GM23248 (cell line): ENCODE results near the gene ATF1. TPM values are rescaled to one million over a fixed set of nuclear protein-coding genes. Genes with fewer than 3 reads are reported as not detected.

Experiments used
- DNase-seq: peaks from one replicate; pipeline ENCODE4 v3.0.0-alpha.2; 2015
- H2AFZ ChIP-seq: fragments of 200-600 bp; sonication (generic); 2 replicates; pipeline ENCODE4 v1.6.1; 2016; ENCODE audit warnings: antibody characterized with exemption
- H3F3A ChIP-seq: fragments of 200-600 bp; sonication (generic); 2 replicates; pipeline ENCODE4 v1.6.1; 2016; ENCODE audit warnings: mild to moderate bottlenecking, antibody characterized with exemption, mixed run types; ENCODE audit not compliant: insufficient read depth
- H3K27ac ChIP-seq: fragments of 200-600 bp; sonication (generic); 2 replicates; pipeline ENCODE4 v1.5.1; 2016; ENCODE audit warnings: mild to moderate bottlenecking
- H3K27me3 ChIP-seq: fragments of 200-600 bp; sonication (generic); replicated peaks from 2 replicates; pipeline ENCODE4 v1.6.1; 2016; ENCODE audit warnings: mild to moderate bottlenecking; ENCODE audit not compliant: insufficient read depth
- H3K36me3 ChIP-seq: fragments of 200-600 bp; sonication (generic); 2 replicates; pipeline ENCODE4 v1.6.1; 2016; ENCODE audit warnings: low read depth, mild to moderate bottlenecking
- H3K4me1 ChIP-seq: fragments of 200-600 bp; sonication (generic); 2 replicates; pipeline ENCODE4 v1.6.1; 2016; ENCODE audit warnings: mild to moderate bottlenecking; ENCODE audit not compliant: insufficient read depth
- H3K4me2 ChIP-seq: fragments of 200-600 bp; sonication (generic); one replicate; pipeline ENCODE4 v1.6.1; 2016; ENCODE audit warnings: mild to moderate bottlenecking; ENCODE audit not compliant: unreplicated experiment
- H3K4me3 ChIP-seq: fragments of 200-600 bp; sonication (generic); 2 replicates; pipeline ENCODE4 v1.5.1; 2016; ENCODE audit warnings: mild to moderate bottlenecking
- H3K79me2 ChIP-seq: fragments of 200-600 bp; sonication (generic); 2 replicates; pipeline ENCODE4 v1.6.1; 2016; ENCODE audit warnings: mild to moderate bottlenecking; ENCODE audit not compliant: insufficient read depth
- H3K9ac ChIP-seq: fragments of 200-600 bp; sonication (generic); 2 replicates; pipeline ENCODE4 v1.6.1; 2016; ENCODE audit warnings: mild to moderate bottlenecking
- H3K9me2 ChIP-seq: fragments of 200-600 bp; sonication (generic); 2 replicates; pipeline ENCODE4 v1.6.1; 2016; ENCODE audit warnings: mixed run types, mild to moderate bottlenecking, moderate library complexity; ENCODE audit not compliant: insufficient read depth
- H3K9me3 ChIP-seq: fragments of 200-600 bp; sonication (generic); one replicate; pipeline ENCODE4 v1.6.1; 2017; ENCODE audit warnings: low read depth
- H4K20me1 ChIP-seq: fragments of 200-600 bp; sonication (generic); 2 replicates; pipeline ENCODE4 v1.6.0; 2016; ENCODE audit not compliant: insufficient read depth
- EZH2 ChIP-seq: fragments of 200-600 bp; sonication (generic); IDR thresholded peaks from 2 replicates; pipeline ENCODE4 v1.6.1; 2018; ENCODE audit warnings: antibody characterized with exemption, mild to moderate bottlenecking; ENCODE audit not compliant: insufficient read depth, poor library complexity, severe bottlenecking
- EZH2phosphoT487 ChIP-seq: fragments of 200-600 bp; sonication (generic); IDR thresholded peaks from 2 replicates; pipeline ENCODE4 v1.6.1; 2018; ENCODE audit warnings: antibody characterized with exemption, moderate library complexity, mild to moderate bottlenecking, low read depth; ENCODE audit not compliant: insufficient read depth
- WGBS, 2 experiments: methylation state at CpG; one replicate each; pipeline ENCODE4 v1.1.6; 2015 to 2017; ENCODE audit warnings: low lambda C conversion rate in 2 of 2, low coverage in 1 of 2; ENCODE audit errors: missing lambda C conversion rate in 2 of 2; 5-methylcytosine and 5-hydroxymethylcytosine counted together
- in situ Hi-C: fragments of 300-500 bp; cut with MboI; formaldehyde crosslinking; loops from 2 replicates; pipeline ENCODE4 v1.15.0; 2020
- polyA plus RNA-seq: library from polyadenylated mRNA; unstranded; fragments of >200 nt; fragmentation: Nextera tagmentation; extraction: Ambion mirVana; gene quantifications from 2 replicates; pipeline ENCODE4 v1.2.1, GENCODE V29; 2016
- total RNA-seq: library from RNA; depleted of rRNA; stranded (reverse); fragments of >200 nt; shearing (Covaris generic); gene quantifications from 2 replicates; pipeline ENCODE4 v1.2.3, GENCODE V29; 2014

Gene ATF1
- total and polyA plus RNA-seq, 2 experiments from 2014 or later = 24.0 to 30.6 TPM

DNA sequence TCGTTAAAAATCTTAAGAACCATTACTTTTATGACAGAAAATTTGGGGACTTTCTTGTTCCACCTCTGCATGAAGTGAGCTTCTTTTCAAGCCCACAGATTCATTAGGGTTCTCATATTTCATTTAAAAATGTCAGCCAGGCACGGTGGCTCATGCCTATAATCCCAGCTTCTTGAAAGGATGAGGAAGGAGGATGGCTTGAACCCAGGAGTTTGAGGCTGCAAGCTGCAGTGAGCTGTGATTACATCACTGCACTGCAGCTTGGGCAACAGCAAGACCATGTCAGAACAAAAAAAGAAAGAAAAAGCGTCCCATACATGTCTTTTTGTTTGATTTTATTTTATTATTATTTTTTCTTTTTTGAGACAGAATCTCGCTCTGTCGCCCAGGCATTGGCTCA is 43.4 kb upstream of the ATF1 start:
- Histone ChIP-seq H3K27me3 (no peaks in the 10 kb centered on the region), H3K4me3 (no peak overlapping the region), H3K36me3 (peaks cover 37% of the 10 kb centered on the region; the same call in 1 of the 2 replicates), H3K9ac (no peak overlapping the region), H3K79me2 (no peaks in the 10 kb centered on the region), H2AFZ (no peak overlapping the region), H3K9me2 (no peaks in the 10 kb centered on the region), H3K27ac (no peak overlapping the region), H3K4me2 (no peak overlapping the region), H3F3A (no peaks in the 10 kb centered on the region), H3K9me3 (no peaks in the 10 kb centered on the region), H3K4me1 (no peaks in the 10 kb centered on the region), H4K20me1 (no peaks in the 10 kb centered on the region)
- WGBS, 2 experiments = 59 to 63% methylated on average over 5 of the region's 5 CpGs
- no peak for DNase-seq
- TF ChIP-seq EZH2 (no peak), EZH2phosphoT487 (no peak)
- in situ Hi-C loops = no loop called here

DNA sequence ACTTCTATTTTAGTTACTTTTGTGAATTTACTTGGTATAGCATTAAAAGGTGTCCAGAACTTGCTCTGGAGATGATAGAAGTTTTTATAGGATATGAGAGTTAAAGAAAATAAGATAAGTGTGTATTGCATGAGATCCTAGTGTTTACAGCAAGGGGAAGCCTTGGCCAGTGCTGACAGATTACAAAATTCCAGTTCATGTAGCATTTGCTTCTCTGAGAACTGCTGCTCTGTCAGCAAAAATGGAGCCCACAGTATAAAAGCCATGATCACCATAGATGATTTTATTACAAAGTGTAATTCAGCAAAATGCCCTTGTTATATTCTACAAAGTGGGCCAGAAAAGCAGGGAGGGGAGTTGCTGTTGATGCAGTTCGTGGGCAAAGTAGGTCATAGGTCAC is 40.0 kb upstream of the ATF1 start:
- Histone ChIP-seq H3F3A (no peaks in the 10 kb centered on the region), H3K4me3 (no peak overlapping the region), H2AFZ (no peak overlapping the region), H3K9me2 (no peaks in the 10 kb centered on the region), H3K4me2 (no peak overlapping the region), H4K20me1 (no peaks in the 10 kb centered on the region), H3K36me3 (peaks cover 34% of the 10 kb centered on the region; the same call in 1 of the 2 replicates), H3K4me1 (no peaks in the 10 kb centered on the region), H3K27me3 (no peaks in the 10 kb centered on the region), H3K9me3 (no peaks in the 10 kb centered on the region), H3K27ac (no peak overlapping the region), H3K79me2 (no peaks in the 10 kb centered on the region), H3K9ac (no peak overlapping the region)
- TF ChIP-seq EZH2 = no peak
- no peak for DNase-seq
- in situ Hi-C loops = no loop called here
- 67 to 76% methylated on average over 1 of the region's 1 CpG for WGBS, 2 experiments

DNA sequence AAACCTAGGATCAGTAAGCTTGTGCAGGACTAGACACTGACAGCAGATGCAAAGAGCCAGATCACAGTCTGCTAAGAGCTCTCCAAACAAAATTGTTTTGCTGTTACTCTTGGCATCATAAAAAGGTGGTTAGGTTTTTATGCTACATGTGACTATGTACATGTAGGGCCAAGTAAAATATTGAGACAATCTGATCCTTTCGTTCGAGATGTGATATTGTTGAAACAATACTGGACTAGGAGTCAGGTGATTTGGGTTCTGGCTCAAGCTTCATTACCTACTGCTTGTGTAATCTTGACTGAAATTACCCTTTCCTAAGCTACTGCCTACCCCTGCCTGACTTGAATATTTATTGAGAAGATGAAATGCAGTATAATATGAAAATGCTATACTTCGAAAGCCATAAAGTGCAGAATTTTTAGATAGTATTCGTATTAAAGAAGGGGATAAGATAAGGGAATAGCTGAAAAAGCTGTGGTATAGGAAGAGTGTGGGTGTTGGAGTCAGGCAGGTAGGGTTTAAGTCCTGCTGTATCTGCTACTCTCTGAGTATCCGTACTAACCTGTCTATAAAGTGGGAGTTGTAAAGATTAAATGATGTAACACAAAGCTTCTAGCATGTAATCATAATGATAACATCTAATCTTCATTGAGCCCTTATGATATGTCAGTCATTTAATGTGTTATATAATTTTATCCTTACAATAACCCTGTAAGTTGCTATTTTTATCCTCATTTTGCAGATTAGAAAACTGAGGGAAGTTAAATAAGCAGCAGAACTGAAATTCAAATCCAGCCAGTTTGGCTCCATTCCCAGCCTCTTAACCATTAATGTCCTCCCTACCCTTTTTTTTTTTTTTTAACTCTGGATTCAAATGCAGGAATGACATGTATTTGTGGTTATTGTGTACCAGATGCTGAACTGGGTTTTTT is 38.6 kb upstream of the ATF1 start:
- no peak for DNase-seq

DNA sequence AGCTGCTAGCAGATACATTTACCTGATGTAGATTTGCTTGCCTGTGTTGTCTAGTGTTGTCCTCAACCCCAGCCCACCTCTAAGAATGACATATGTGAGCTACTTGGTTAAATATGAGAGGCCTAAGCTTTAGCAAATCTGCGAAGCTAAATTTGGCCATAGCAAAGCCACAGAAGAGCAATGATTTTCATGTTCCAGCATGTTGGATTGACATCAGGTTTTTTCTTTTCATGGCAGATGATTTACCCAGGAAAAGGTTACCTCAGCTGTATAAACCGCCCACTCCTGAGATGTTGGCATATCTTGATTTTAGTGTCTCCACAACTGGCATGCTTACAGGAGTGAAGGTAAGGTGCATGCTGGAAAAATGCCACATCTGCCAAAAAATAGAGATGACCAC is 36.4 kb upstream of the ATF1 start:
- Histone ChIP-seq H3K4me2 (no peak overlapping the region), H3K4me1 (peaks cover 4% of the 10 kb centered on the region; the same call in 1 of the 2 replicates), H3K9me3 (no peaks in the 10 kb centered on the region), H3K9me2 (no peaks in the 10 kb centered on the region), H3K27ac (no peak overlapping the region), H3K27me3 (no peaks in the 10 kb centered on the region), H2AFZ (no peak overlapping the region), H3K4me3 (no peak overlapping the region), H3K79me2 (no peaks in the 10 kb centered on the region), H4K20me1 (no peaks in the 10 kb centered on the region), H3F3A (peaks cover 20% of the 10 kb centered on the region; the same call in 1 of the 2 replicates), H3K36me3 (peaks cover 31% of the 10 kb centered on the region; the same call in 1 of the 2 replicates), H3K9ac (no peak overlapping the region)
- in situ Hi-C loops = no loop called here
- 98 to 100% methylated on average over 2 of the region's 2 CpGs for WGBS, 2 experiments
- no peak for DNase-seq
- TF ChIP-seq EZH2 = no peak
- no peak for TF ChIP-seq EZH2phosphoT487

More for the DNA sequence above, 38.6 kb upstream of the ATF1 start:
- Histone ChIP-seq H4K20me1 (no peaks in the 10 kb centered on the region), H3K79me2 (no peaks in the 10 kb centered on the region), H3K27me3 (no peaks in the 10 kb centered on the region), H3K4me2 (no peak overlapping the region), H3K36me3 (peaks cover 43% of the 10 kb centered on the region; the same call in 1 of the 2 replicates), H3K4me1 (no peaks in the 10 kb centered on the region), H3K9me2 (no peaks in the 10 kb centered on the region), H2AFZ (no peak overlapping the region), H3K4me3 (no peak overlapping the region), H3K27ac (no peak overlapping the region), H3F3A (no peaks in the 10 kb centered on the region), H3K9ac (no peak overlapping the region), H3K9me3 (no peaks in the 10 kb centered on the region)
- TF ChIP-seq EZH2 (no peak), EZH2phosphoT487 (no peak)
- WGBS, 2 experiments = 84 to 92% methylated on average over 5 of the region's 5 CpGs
- in situ Hi-C loops = no loop called here
